HG03558 (cell line): ENCODE measurements around the gene CCDC190.
"Not testable (repeated sequence)": the region's sequence is repeated elsewhere in the genome, so short reads cannot be mapped to it uniquely, and the experiment has no call there.

Source experiments
- ATAC-seq: cut with Tn5 transposase; IDR thresholded peaks from one replicate; pipeline ENCODE4 v1.9.1; 2021; ENCODE audit warnings: moderate number of reproducible peaks; ENCODE audit not compliant: unreplicated experiment; ENCODE audit errors: extremely low read depth

CCDC190 gene

GRCh38 chr1:162838863-162839262, 22.1 kb downstream of the CCDC190 start:
- no peak for ATAC-seq

GRCh38 chr1:162835157-162835899, 25.6 kb downstream of the CCDC190 start:
- ATAC-seq = no peak

- no peak for ATAC-seq
Observed at GRCh38 chr1:162832470-162832869, 28.5 kb downstream of the CCDC190 start.

GRCh38 chr1:162829268-162829667, 31.7 kb downstream of the CCDC190 start:
- ATAC-seq = no peak

- no peak for ATAC-seq
Observed at GRCh38 chr1:162823771-162824525, 37.0 kb downstream of the CCDC190 start.

GRCh38 chr1:162823231-162823630, 37.7 kb downstream of the CCDC190 start:
- ATAC-seq = no peak

GRCh38 chr1:162822391-162823200, 38.4 kb downstream of the CCDC190 start:
- ATAC-seq = no peak

- not testable (repeated sequence) for ATAC-seq
Observed at GRCh38 chr1:162818666-162819065, 42.3 kb downstream of the CCDC190 start.

GRCh38 chr1:162818136-162818535, 42.8 kb downstream of the CCDC190 start:
- ATAC-seq = not testable (repeated sequence)

- not testable (repeated sequence) for ATAC-seq
Observed at GRCh38 chr1:162812357-162812756, 48.6 kb downstream of the CCDC190 start.

GRCh38 chr1:162807503-162807902, 53.5 kb downstream of the CCDC190 start:
- ATAC-seq = not testable (repeated sequence)
